GM06990 (cell line): ENCODE results near the gene STAMBPL1.

Experiments used
- DNase-seq: peaks from one replicate; pipeline ENCODE4 v3.0.0-alpha.2; 2011; ENCODE audit not compliant: insufficient read length; ENCODE audit errors: extremely low read depth
- H3K27me3 ChIP-seq: replicated peaks from 2 replicates; pipeline ENCODE4 v1.6.0; 2011; ENCODE audit warnings: low read length; ENCODE audit not compliant: control insufficient read depth, insufficient read depth
- H3K36me3 ChIP-seq: 2 replicates; pipeline ENCODE4 v1.5.1; 2011; ENCODE audit warnings: low read length; ENCODE audit not compliant: control insufficient read depth, insufficient read depth
- H3K4me3 ChIP-seq: replicated peaks from 2 replicates; pipeline ENCODE4 v1.5.1; 2011; ENCODE audit warnings: low read depth, mild to moderate bottlenecking, control low read depth, low read length
- TF ChIP-seq, protein P1 (sequence below): IDR thresholded peaks from 2 replicates; pipeline ENCODE4 v1.5.1; 2011; ENCODE audit warnings: low read length, control low read depth, mild to moderate bottlenecking, inconsistent platforms; ENCODE audit not compliant: insufficient read depth, poor library complexity, severe bottlenecking

Gene STAMBPL1

DNA sequence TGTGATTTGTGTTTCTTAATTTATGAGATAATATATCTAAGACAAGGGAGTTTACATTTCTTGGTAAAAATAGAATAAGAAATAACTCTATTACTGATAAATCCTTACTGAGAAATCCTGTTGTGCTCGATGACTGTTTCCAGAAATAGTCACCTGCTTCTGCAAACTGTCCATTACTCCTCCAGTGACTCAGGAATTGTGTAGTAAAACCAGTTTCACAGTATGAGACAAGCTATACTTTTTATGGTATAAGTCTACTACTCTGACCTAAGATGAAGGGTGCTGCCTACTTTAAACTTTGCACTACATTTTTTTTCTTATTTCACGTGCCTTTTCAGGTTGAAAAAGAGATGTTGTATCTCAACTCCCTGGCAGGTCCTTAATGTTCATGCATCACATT is 21.6 kb upstream of the STAMBPL1 start:
- no peaks in the 10 kb centered on the region for H3K36me3 ChIP-seq

DNA sequence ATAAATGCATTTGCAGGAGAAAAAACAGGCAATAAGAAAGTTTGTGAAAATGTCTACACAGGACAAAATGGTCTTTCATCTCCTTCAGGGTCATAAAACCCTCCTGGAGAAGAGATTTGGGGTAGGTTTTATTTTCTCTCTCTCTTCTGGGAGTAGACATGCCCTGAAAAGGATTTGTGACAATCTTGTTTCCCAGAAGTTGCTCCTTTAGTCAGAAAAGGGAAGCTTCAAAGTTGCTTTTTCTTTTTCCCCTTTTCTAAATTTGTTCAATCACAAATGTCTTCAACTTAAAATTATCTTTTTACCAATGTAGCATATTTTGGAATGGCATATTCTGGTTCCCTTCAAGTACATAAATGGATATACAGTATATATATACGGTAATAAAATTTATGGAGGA is 19.0 kb upstream of the STAMBPL1 start:
- Histone ChIP-seq H3K27me3 (no peaks in the 10 kb centered on the region), H3K36me3 (no peaks in the 10 kb centered on the region), H3K4me3 (no peak overlapping the region)
- DNase-seq = no peak
- TF ChIP-seq, protein P1, sequence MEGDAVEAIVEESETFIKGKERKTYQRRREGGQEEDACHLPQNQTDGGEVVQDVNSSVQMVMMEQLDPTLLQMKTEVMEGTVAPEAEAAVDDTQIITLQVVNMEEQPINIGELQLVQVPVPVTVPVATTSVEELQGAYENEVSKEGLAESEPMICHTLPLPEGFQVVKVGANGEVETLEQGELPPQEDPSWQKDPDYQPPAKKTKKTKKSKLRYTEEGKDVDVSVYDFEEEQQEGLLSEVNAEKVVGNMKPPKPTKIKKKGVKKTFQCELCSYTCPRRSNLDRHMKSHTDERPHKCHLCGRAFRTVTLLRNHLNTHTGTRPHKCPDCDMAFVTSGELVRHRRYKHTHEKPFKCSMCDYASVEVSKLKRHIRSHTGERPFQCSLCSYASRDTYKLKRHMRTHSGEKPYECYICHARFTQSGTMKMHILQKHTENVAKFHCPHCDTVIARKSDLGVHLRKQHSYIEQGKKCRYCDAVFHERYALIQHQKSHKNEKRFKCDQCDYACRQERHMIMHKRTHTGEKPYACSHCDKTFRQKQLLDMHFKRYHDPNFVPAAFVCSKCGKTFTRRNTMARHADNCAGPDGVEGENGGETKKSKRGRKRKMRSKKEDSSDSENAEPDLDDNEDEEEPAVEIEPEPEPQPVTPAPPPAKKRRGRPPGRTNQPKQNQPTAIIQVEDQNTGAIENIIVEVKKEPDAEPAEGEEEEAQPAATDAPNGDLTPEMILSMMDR = no peak

More for the DNA sequence above, 21.6 kb upstream of the STAMBPL1 start:
- TF ChIP-seq, protein P1 = no peak
- H3K27me3 ChIP-seq = no peaks in the 10 kb centered on the region
- no peak overlapping the region for H3K4me3 ChIP-seq
- DNase-seq = no peak

DNA sequence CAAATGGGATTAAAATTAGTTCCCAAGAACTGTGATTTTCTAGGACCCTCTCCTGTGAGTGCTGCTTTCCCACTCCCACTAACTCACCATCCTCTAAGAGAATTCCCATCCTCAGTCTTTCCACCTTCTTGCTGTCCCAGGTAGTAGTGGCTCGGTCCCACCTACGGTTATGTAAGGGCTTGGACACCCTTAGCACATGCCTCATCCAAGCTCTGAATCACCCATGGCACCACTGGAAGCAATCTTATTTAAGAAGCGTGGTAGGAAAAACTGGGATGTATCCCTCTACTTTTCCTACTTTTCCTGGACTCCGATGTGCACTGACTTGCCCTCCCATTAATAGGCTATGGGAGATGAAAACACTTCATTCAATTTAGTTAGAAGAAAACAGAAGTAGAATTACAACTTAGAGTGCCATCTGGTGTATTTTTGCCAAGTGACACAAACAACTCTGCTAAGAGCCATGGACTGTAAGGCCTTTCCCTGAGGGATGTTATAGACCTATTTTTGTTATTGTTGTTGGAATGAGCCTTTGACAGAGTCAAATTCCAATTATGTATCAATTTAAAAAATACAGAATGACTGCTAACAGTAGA is 14.7 kb upstream of the STAMBPL1 start:
- TF ChIP-seq, protein P1 = peak; percentile 24
- DNase-seq = no peak
- Histone ChIP-seq H3K27me3 (no peaks in the 10 kb centered on the region), H3K36me3 (no peaks in the 10 kb centered on the region), H3K4me3 (no peak overlapping the region)

DNA sequence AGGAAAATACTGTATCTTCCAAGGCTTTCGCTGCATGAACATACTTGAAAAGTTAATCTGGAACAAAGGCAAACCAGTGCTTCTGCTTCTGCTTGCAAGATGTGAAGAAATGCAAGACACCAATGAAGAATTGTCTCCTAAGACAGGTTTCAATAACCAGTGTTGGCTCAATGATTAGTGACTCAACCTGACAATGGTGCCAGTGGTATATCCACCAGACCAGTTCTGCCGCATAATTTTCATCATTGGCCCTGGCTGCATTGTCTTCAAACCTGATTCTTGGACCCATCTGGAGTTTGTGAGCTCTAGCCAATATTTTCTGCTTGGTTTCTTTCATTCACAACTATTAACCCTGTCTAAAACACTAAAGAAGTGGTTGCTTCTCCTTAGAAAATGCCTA is 13.6 kb upstream of the STAMBPL1 start:
- Histone ChIP-seq H3K4me3 (no peak overlapping the region), H3K27me3 (no peaks in the 10 kb centered on the region), H3K36me3 (no peaks in the 10 kb centered on the region)
- no peak for DNase-seq
- TF ChIP-seq, protein P1 = no peak

DNA sequence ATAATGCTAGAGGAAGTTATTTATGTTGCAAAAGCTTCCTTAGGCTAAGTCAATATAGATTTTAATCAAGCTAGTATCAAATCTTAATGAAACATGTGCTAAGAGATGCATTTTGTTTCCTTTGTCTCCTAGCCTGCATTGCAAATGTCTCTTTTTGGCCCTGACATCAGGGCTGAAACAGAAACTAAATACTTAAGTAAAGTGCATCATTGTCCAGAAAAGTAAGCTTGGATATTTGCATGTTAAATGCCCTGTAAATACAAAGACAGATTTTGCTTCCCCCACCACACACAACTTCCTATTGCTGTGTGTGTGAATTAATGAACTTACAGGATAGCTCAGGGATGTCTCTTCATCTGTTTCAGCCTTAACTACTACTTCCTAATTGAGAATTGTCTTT is 10.0 kb upstream of the STAMBPL1 start:
- H3K27me3 ChIP-seq = no peaks in the 10 kb centered on the region
- TF ChIP-seq, protein P1 = no peak

DNA sequence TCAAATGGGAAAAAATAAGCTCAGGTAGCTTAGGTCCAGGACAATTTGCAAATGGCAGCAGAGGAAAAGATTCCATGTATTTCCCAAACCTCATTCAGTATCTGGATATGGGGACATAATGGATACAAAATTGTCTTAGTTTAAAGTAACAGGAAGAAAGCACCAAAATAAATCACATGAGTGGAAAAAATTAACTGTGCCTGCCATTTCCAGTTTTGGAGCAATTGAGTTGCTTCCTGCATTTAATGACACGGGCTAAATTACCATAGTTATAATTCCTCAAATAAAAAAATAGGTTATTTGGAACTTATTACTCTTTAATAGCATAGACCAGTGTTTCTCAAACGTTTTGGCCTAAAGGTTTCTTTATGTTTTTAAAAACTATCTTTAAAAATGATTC is 6.3 kb upstream of the STAMBPL1 start:
- TF ChIP-seq, protein P1 = no peak
- H3K27me3 ChIP-seq = no peaks in the 10 kb centered on the region
- DNase-seq = no peak
- H3K4me3 ChIP-seq = no peak overlapping the region
- no peaks in the 10 kb centered on the region for H3K36me3 ChIP-seq

More for the DNA sequence above, 10.0 kb upstream of the STAMBPL1 start:
- no peak overlapping the region for H3K4me3 ChIP-seq
- no peaks in the 10 kb centered on the region for H3K36me3 ChIP-seq
- DNase-seq = no peak
